ENCODE measurements around the gene FOXK1. TPM values are rescaled to one million over a fixed set of nuclear protein-coding genes. Genes with fewer than 3 reads are reported as not detected.

Gene FOXK1
- total and polyA plus RNA-seq, 2 of the 13 experiments (the other 11 are each of a cell fraction or from before 2014, with no cell fraction given), result 4.6 to 8.8 TPM

DNA sequence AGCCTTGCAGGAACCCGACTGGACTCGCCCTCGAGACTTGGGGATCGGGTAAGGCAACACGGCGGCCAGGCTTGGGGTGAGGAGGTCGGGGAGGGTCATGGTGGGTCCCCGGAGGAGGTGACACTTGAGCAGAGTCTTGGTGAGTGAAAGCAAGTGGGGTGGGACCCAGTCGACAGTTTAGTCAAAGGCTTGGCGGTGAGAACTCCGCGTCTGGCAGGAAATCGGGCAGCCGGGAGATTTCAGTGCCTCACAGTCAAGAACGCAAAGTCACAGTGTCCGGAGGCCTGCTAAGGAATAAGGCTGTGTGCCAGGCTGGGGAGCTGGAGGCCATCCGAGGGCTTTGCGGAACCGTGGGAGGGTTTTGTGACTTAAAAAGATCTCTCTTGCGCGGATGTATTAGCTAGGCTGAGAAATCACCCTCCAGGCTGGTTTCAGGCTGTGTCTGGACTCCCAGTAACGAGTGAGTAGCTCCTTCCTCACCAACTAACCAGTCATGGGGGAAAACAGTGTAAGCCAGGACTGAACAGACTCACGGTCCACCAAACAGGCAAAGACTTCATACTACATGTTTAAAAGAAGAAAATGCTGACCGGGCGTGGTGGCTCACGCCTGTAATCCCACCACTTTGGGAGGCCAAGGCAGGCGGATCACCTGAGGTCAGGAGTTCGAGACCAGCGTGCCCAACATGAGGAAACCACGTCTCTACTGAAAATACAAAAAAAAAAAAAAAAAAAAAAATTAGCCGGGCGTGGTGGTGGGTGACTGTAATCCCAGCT is 93.9 kb downstream of the FOXK1 start (continued):
- TF ChIP-seq ZKSCAN1 (IDR thresholded peaks at IDR 0.05; ENCODE audit: low read length) (no peak), ZNF207 (IDR thresholded peaks at IDR 0.05; ENCODE audit: borderline replicate concordance) (no peak), ZNF672 (CRISPR knock-in tag; IDR thresholded peaks at IDR 0.05) (no peak), HNRNPLL (IDR thresholded peaks at IDR 0.05; ENCODE audit: low read depth, low read length, poor library complexity, severe bottlenecking) (no peak)
- TF ChIP-seq, protein P1, sequence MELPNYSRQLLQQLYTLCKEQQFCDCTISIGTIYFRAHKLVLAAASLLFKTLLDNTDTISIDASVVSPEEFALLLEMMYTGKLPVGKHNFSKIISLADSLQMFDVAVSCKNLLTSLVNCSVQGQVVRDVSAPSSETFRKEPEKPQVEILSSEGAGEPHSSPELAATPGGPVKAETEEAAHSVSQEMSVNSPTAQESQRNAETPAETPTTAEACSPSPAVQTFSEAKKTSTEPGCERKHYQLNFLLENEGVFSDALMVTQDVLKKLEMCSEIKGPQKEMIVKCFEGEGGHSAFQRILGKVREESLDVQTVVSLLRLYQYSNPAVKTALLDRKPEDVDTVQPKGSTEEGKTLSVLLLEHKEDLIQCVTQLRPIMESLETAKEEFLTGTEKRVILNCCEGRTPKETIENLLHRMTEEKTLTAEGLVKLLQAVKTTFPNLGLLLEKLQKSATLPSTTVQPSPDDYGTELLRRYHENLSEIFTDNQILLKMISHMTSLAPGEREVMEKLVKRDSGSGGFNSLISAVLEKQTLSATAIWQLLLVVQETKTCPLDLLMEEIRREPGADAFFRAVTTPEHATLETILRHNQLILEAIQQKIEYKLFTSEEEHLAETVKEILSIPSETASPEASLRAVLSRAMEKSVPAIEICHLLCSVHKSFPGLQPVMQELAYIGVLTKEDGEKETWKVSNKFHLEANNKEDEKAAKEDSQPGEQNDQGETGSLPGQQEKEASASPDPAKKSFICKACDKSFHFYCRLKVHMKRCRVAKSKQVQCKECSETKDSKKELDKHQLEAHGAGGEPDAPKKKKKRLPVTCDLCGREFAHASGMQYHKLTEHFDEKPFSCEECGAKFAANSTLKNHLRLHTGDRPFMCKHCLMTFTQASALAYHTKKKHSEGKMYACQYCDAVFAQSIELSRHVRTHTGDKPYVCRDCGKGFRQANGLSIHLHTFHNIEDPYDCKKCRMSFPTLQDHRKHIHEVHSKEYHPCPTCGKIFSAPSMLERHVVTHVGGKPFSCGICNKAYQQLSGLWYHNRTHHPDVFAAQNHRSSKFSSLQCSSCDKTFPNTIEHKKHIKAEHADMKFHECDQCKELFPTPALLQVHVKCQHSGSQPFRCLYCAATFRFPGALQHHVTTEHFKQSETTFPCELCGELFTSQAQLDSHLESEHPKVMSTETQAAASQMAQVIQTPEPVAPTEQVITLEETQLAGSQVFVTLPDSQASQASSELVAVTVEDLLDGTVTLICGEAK (IDR thresholded peaks at IDR 0.05), result no peak
- TF ChIP-seq, protein P1 (CRISPR knock-in tag; IDR thresholded peaks at IDR 0.05), result no peak
- TF ChIP-seq, protein P2, sequence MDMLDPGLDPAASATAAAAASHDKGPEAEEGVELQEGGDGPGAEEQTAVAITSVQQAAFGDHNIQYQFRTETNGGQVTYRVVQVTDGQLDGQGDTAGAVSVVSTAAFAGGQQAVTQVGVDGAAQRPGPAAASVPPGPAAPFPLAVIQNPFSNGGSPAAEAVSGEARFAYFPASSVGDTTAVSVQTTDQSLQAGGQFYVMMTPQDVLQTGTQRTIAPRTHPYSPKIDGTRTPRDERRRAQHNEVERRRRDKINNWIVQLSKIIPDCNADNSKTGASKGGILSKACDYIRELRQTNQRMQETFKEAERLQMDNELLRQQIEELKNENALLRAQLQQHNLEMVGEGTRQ (IDR thresholded peaks at IDR 0.05; ENCODE audit: low read depth, low read length), result no peak
- TF ChIP-seq, protein P2 (CRISPR knock-in tag; IDR thresholded peaks at IDR 0.05; ENCODE audit: borderline replicate concordance), result peak; percentile 80; the same call in 1 of the 2 replicates
- TF ChIP-seq, protein P3, sequence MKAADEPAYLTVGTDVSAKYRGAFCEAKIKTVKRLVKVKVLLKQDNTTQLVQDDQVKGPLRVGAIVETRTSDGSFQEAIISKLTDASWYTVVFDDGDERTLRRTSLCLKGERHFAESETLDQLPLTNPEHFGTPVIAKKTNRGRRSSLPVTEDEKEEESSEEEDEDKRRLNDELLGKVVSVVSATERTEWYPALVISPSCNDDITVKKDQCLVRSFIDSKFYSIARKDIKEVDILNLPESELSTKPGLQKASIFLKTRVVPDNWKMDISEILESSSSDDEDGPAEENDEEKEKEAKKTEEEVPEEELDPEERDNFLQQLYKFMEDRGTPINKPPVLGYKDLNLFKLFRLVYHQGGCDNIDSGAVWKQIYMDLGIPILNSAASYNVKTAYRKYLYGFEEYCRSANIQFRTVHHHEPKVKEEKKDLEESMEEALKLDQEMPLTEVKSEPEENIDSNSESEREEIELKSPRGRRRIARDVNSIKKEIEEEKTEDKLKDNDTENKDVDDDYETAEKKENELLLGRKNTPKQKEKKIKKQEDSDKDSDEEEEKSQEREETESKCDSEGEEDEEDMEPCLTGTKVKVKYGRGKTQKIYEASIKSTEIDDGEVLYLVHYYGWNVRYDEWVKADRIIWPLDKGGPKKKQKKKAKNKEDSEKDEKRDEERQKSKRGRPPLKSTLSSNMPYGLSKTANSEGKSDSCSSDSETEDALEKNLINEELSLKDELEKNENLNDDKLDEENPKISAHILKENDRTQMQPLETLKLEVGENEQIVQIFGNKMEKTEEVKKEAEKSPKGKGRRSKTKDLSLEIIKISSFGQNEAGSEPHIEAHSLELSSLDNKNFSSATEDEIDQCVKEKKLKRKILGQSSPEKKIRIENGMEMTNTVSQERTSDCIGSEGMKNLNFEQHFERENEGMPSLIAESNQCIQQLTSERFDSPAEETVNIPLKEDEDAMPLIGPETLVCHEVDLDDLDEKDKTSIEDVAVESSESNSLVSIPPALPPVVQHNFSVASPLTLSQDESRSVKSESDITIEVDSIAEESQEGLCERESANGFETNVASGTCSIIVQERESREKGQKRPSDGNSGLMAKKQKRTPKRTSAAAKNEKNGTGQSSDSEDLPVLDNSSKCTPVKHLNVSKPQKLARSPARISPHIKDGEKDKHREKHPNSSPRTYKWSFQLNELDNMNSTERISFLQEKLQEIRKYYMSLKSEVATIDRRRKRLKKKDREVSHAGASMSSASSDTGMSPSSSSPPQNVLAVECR (CRISPR knock-in tag; IDR thresholded peaks at IDR 0.05; ENCODE audit: borderline replicate concordance), result peak; percentile 66; the same call in 1 of the 2 replicates
- TF ChIP-seq, protein P4, sequence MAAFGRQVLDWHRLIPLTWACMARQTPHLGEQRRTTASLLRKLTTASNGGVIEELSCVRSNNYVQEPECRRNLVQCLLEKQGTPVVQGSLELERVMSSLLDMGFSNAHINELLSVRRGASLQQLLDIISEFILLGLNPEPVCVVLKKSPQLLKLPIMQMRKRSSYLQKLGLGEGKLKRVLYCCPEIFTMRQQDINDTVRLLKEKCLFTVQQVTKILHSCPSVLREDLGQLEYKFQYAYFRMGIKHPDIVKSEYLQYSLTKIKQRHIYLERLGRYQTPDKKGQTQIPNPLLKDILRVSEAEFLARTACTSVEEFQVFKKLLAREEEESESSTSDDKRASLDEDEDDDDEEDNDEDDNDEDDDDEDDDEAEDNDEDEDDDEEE (CRISPR knock-in tag; IDR thresholded peaks at IDR 0.05), result peak; percentile 5; the same call in 1 of the 2 replicates

All from HepG2 (cell line).